Neural progenitor cell (in vitro differentiated cells): Measurements from ENCODE around the gene ARHGAP9.

Experiments used
- EZH2 ChIP-seq: fragments of 200-600 bp; sonication (generic); IDR thresholded peaks from 2 replicates; pipeline ENCODE4 v1.6.1; 2017; ENCODE audit warnings: antibody characterized with exemption, mild to moderate bottlenecking, moderate library complexity
- EZH2phosphoT487 ChIP-seq: fragments of 200-600 bp; sonication (generic); IDR thresholded peaks from 2 replicates; pipeline ENCODE4 v1.6.1; 2017; ENCODE audit warnings: antibody characterized with exemption
- TF ChIP-seq, protein P1 (sequence below): fragments of 200-600 bp; sonication (generic); IDR thresholded peaks from 2 replicates; pipeline ENCODE4 v1.5.1; 2017; ENCODE audit warnings: antibody characterized with exemption, mild to moderate bottlenecking

DNA sequence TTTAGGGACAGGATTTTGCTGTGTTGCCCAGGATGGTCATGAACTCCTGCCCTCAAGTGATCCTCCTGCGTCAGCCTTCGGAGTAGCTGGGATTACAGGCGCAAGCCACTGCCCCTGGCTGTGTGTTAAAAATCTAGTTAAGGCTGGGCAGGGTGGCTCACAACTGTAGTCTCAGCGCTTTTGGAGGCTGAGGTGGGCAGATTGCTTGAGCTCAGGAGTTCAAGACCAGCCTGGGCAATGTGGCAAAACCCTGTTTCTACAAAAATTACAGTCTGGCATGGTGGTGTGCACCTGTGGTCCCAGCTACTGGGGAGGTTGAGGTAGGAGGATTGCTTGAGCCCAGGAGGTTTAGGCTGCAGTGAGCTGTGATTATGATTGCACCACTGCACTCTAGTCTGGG lies 31.5 kb upstream of the ARHGAP9 start:
- TF ChIP-seq, protein P1, sequence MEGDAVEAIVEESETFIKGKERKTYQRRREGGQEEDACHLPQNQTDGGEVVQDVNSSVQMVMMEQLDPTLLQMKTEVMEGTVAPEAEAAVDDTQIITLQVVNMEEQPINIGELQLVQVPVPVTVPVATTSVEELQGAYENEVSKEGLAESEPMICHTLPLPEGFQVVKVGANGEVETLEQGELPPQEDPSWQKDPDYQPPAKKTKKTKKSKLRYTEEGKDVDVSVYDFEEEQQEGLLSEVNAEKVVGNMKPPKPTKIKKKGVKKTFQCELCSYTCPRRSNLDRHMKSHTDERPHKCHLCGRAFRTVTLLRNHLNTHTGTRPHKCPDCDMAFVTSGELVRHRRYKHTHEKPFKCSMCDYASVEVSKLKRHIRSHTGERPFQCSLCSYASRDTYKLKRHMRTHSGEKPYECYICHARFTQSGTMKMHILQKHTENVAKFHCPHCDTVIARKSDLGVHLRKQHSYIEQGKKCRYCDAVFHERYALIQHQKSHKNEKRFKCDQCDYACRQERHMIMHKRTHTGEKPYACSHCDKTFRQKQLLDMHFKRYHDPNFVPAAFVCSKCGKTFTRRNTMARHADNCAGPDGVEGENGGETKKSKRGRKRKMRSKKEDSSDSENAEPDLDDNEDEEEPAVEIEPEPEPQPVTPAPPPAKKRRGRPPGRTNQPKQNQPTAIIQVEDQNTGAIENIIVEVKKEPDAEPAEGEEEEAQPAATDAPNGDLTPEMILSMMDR: no peak
- no peak for TF ChIP-seq EZH2
- TF ChIP-seq EZH2phosphoT487: no peak
